22Rv1 (cell line): ENCODE data around the gene LRRC56.

ENCODE experiments used
- ZFX ChIP-seq: fragments of 450-650 bp; IDR thresholded peaks from 2 replicates; pipeline ENCODE4 v1.6.1; 2017; ENCODE audit warnings: antibody characterized with exemption, borderline replicate concordance
- TF ChIP-seq, protein P1 (sequence below): fragments of 450-650 bp; IDR thresholded peaks from 2 replicates; pipeline ENCODE4 v1.5.1; 2017; ENCODE audit warnings: mild to moderate bottlenecking

DNA sequence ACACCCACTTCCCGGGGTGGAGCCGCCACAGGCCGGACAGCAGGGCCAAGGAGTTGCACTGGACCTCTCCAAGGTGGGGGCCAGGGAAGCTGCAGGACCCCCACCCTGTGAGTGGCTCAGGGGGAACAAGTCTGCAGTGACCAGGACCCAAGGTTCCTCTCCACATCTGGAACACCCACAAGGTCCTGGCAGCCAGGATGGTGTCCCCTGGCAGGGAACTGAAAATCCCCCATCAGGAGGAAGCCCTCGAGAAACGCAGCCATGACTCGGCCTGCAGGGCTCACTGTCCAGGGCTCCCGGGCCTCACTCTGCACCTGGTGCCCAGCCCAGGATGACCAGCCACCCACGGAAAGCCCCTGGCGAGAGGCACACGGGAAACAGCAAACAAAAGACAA, 41.8 kb upstream of the LRRC56 start:
- TF ChIP-seq, protein P1, sequence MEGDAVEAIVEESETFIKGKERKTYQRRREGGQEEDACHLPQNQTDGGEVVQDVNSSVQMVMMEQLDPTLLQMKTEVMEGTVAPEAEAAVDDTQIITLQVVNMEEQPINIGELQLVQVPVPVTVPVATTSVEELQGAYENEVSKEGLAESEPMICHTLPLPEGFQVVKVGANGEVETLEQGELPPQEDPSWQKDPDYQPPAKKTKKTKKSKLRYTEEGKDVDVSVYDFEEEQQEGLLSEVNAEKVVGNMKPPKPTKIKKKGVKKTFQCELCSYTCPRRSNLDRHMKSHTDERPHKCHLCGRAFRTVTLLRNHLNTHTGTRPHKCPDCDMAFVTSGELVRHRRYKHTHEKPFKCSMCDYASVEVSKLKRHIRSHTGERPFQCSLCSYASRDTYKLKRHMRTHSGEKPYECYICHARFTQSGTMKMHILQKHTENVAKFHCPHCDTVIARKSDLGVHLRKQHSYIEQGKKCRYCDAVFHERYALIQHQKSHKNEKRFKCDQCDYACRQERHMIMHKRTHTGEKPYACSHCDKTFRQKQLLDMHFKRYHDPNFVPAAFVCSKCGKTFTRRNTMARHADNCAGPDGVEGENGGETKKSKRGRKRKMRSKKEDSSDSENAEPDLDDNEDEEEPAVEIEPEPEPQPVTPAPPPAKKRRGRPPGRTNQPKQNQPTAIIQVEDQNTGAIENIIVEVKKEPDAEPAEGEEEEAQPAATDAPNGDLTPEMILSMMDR, result no peak
- no peak for TF ChIP-seq ZFX
